Lower leg skin (tissue), 3 donors: ENCODE data around the gene EML5.
"Not testable (repeated sequence)": the region's sequence is repeated elsewhere in the genome, so short reads cannot be mapped to it uniquely, and the experiment has no call there.

Source experiments
- POLR2A ChIP-seq, 2 donors: fragments of 450-650 bp; IDR thresholded peaks; one replicate each; pipeline ENCODE4 v1.6.1; 2016 to 2017; ENCODE audit warnings: antibody characterized with exemption in 2 of 2, mild to moderate bottlenecking in 1 of 2, moderate library complexity in 1 of 2
- TF ChIP-seq, protein P1 (sequence below), 3 donors: fragments of 450-650 bp; IDR thresholded peaks; one replicate each; pipeline ENCODE4 v1.5.1; 2016; ENCODE audit warnings: antibody characterized with exemption in 3 of 3, mild to moderate bottlenecking in 3 of 3, moderate library complexity in 2 of 3

DNA sequence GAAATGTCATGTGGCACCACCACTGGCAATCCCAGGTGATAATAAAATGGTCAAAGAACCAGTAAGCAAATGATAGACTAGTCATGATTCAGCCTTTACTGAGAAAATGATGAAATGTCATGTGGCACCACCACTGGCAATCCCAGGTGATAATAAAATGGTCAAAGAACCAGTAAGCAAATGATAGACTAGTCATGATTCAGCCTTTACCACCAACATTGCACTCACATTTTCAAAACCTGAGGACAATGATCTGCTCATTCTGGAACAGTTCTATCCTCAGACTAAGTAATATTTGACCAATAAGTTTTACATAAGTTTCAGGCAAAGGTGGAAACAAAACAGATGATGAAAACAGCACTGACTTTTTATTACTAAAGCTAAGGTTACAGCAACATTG, 3.2 kb downstream of the EML5 start:
- TF ChIP-seq, protein P1, sequence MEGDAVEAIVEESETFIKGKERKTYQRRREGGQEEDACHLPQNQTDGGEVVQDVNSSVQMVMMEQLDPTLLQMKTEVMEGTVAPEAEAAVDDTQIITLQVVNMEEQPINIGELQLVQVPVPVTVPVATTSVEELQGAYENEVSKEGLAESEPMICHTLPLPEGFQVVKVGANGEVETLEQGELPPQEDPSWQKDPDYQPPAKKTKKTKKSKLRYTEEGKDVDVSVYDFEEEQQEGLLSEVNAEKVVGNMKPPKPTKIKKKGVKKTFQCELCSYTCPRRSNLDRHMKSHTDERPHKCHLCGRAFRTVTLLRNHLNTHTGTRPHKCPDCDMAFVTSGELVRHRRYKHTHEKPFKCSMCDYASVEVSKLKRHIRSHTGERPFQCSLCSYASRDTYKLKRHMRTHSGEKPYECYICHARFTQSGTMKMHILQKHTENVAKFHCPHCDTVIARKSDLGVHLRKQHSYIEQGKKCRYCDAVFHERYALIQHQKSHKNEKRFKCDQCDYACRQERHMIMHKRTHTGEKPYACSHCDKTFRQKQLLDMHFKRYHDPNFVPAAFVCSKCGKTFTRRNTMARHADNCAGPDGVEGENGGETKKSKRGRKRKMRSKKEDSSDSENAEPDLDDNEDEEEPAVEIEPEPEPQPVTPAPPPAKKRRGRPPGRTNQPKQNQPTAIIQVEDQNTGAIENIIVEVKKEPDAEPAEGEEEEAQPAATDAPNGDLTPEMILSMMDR (IDR thresholded peaks at IDR 0.05) = not testable (repeated sequence)
- TF ChIP-seq POLR2A (IDR thresholded peaks at IDR 0.05) = not testable (repeated sequence)
